Mammary epithelial cell (primary cell): ENCODE measurements around the gene SH3GL1.

Experiments used
- CTCF ChIP-seq, 2 donors: IDR thresholded peaks in 1 of 2; conservative IDR thresholded peaks in 1 of 2; 2 replicates each; pipeline ENCODE4 v1.5.1; 2011 to 2012; ENCODE audit warnings: inconsistent platforms in 2 of 2, low read length in 2 of 2, mild to moderate bottlenecking in 2 of 2, control low read depth in 1 of 2, low read depth in 1 of 2; ENCODE audit not compliant: insufficient read depth in 1 of 2; ENCODE audit errors: extremely low read depth in 1 of 2
- EZH2 ChIP-seq: IDR thresholded peaks from 2 replicates; pipeline ENCODE4 v1.6.1; 2012; ENCODE audit warnings: low read length, inconsistent platforms, borderline replicate concordance

- TF ChIP-seq CTCF (conservative IDR thresholded peaks at IDR 0.05 in 1 of 2, IDR thresholded peaks at IDR 0.05 in 1 of 2; ENCODE audit: extremely low read depth in 1 of 2, insufficient read depth in 1 of 2, low read depth in 1 of 2, low read length in 2 of 2) (no peak), EZH2 (no peak)
Measured at GRCh38 chr19:4328243-4328990, 71.9 kb downstream of the SH3GL1 start.
